OCI-LY7 (cell line): Measurements from ENCODE around the gene PUM1.

Experiments used
- CTCF ChIP-seq: fragments of 200-600 bp; sonication (generic); conservative IDR thresholded peaks from 2 replicates; pipeline ENCODE4 v1.5.1; 2014; ENCODE audit warnings: mild to moderate bottlenecking, antibody characterized with exemption, low read length, moderate library complexity, mixed read lengths
- EZH2phosphoT487 ChIP-seq: fragments of 200-600 bp; sonication (generic); IDR thresholded peaks from 2 replicates; pipeline ENCODE4 v1.6.1; 2018; ENCODE audit warnings: low read depth, borderline replicate concordance, mild to moderate bottlenecking, mixed run types, antibody characterized with exemption, low read length, moderate library complexity, mixed read lengths

DNA sequence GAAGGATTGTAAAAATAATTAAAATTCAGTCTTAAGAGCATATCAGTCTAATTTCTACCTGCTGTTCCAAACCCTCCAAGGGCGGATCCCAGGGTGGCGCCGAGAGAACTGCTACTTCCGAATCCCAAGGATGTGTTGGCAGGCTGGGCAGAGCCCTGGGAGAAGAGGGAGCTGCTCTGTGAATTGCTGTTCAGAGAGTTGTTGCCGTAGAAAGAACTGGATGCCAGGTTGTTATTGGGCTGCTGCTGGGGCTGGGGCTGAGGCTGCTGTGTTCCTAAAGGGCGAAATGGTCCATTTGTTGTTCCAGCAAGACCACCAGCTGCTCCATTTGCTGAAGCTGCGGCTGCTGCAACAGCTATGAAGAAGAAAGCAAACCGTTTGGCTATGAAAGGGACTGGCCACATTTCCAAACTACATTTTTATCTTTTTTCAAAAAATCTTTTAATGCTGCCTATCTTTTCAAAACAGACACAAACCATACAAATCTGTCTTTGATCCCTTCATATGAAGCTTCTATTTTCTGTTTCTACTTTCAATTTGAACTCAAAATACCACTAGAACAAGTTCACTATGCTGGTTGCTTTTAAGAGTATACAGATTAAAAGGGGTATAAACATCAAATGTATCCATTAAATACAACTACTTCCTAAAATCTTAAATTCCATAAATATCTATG lies 99.5 kb downstream of the PUM1 start:
- TF ChIP-seq CTCF (no peak), EZH2phosphoT487 (no peak)
